Neural cell (in vitro differentiated cells): ENCODE data around the gene OXER1.

Experiments
- EP300 ChIP-seq: fragments of 450-650 bp; conservative IDR thresholded peaks from 2 replicates; pipeline ENCODE4 v1.6.1; 2014; ENCODE audit warnings: antibody characterized with exemption, mild to moderate bottlenecking, moderate library complexity; ENCODE audit not compliant: poor library complexity, severe bottlenecking
- POLR2AphosphoS5 ChIP-seq: IDR thresholded peaks from 2 replicates; pipeline ENCODE4 v1.6.1; 2012
- RAD21 ChIP-seq: fragments of 450-650 bp; conservative IDR thresholded peaks from 2 replicates; pipeline ENCODE4 v1.6.1; 2014; ENCODE audit warnings: antibody characterized with exemption, mild to moderate bottlenecking, moderate library complexity
- REST ChIP-seq: IDR thresholded peaks from 2 replicates; pipeline ENCODE4 v1.6.1; 2012; ENCODE audit warnings: borderline replicate concordance
- SMC3 ChIP-seq: fragments of 450-650 bp; conservative IDR thresholded peaks from 2 replicates; pipeline ENCODE4 v1.6.1; 2014; ENCODE audit warnings: antibody characterized with exemption, mild to moderate bottlenecking, moderate library complexity; ENCODE audit not compliant: poor library complexity
- TAF1 ChIP-seq: IDR thresholded peaks from 2 replicates; pipeline ENCODE4 v1.6.1; 2012; ENCODE audit warnings: low read depth
- TF ChIP-seq, protein P1 (sequence below): fragments of 450-650 bp; IDR thresholded peaks from 2 replicates; pipeline ENCODE4 v1.5.1; 2014; ENCODE audit warnings: antibody characterized with exemption, mild to moderate bottlenecking, moderate library complexity; ENCODE audit not compliant: poor library complexity, severe bottlenecking

GRCh38 chr2:42783511-42783910, 19.6 kb upstream of the OXER1 start:
- TF ChIP-seq, protein P1, sequence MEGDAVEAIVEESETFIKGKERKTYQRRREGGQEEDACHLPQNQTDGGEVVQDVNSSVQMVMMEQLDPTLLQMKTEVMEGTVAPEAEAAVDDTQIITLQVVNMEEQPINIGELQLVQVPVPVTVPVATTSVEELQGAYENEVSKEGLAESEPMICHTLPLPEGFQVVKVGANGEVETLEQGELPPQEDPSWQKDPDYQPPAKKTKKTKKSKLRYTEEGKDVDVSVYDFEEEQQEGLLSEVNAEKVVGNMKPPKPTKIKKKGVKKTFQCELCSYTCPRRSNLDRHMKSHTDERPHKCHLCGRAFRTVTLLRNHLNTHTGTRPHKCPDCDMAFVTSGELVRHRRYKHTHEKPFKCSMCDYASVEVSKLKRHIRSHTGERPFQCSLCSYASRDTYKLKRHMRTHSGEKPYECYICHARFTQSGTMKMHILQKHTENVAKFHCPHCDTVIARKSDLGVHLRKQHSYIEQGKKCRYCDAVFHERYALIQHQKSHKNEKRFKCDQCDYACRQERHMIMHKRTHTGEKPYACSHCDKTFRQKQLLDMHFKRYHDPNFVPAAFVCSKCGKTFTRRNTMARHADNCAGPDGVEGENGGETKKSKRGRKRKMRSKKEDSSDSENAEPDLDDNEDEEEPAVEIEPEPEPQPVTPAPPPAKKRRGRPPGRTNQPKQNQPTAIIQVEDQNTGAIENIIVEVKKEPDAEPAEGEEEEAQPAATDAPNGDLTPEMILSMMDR = no peak
- TF ChIP-seq REST (no peak), SMC3 (no peak), TAF1 (no peak), RAD21 (no peak), EP300 (no peak), POLR2AphosphoS5 (no peak)
